Breast epithelium (tissue), 3 donors: ENCODE data around the gene ACRV1.

Experiments used
- CTCF ChIP-seq, 3 donors: fragments of 450-650 bp; IDR thresholded peaks; one replicate each; pipeline ENCODE4 v1.5.1; 2016 to 2017; ENCODE audit warnings: antibody characterized with exemption in 3 of 3, mild to moderate bottlenecking in 3 of 3, moderate library complexity in 3 of 3
- POLR2A ChIP-seq: fragments of 450-650 bp; IDR thresholded peaks from one replicate; pipeline ENCODE4 v1.6.1; 2016; ENCODE audit warnings: antibody characterized with exemption, mild to moderate bottlenecking, moderate library complexity

- TF ChIP-seq CTCF (IDR thresholded peaks at IDR 0.05) (no peak), POLR2A (no peak)
These were observed 42.8 kb downstream of the ACRV1 start for GRCh38 chr11:125637840-125638239.
